Mammary epithelial cell (primary cell): ENCODE measurements around the gene HOXC13.

Source experiments
- CTCF ChIP-seq, 2 donors: IDR thresholded peaks in 1 of 2; conservative IDR thresholded peaks in 1 of 2; 2 replicates each; pipeline ENCODE4 v1.5.1; 2011 to 2012; ENCODE audit warnings: inconsistent platforms in 2 of 2, low read length in 2 of 2, mild to moderate bottlenecking in 2 of 2, control low read depth in 1 of 2, low read depth in 1 of 2; ENCODE audit not compliant: insufficient read depth in 1 of 2; ENCODE audit errors: extremely low read depth in 1 of 2
- EZH2 ChIP-seq: IDR thresholded peaks from 2 replicates; pipeline ENCODE4 v1.6.1; 2012; ENCODE audit warnings: low read length, inconsistent platforms, borderline replicate concordance

GRCh38 chr12:53955036-53955775, 16.6 kb downstream of the HOXC13 start:
- TF ChIP-seq CTCF (conservative IDR thresholded peaks at IDR 0.05 in 1 of 2, IDR thresholded peaks at IDR 0.05 in 1 of 2; ENCODE audit: extremely low read depth in 1 of 2, insufficient read depth in 1 of 2, low read depth in 1 of 2, low read length in 2 of 2) (no peak), EZH2 (peak; percentile 93)
